GM21515 (cell line): Measurements from ENCODE around the gene HJURP.

Source experiments
- ATAC-seq: cut with Tn5 transposase; IDR thresholded peaks from one replicate; pipeline ENCODE4 v1.9.1; 2021; ENCODE audit not compliant: unreplicated experiment

HJURP gene

GRCh38 chr2:233848276-233848675 lies 6.1 kb downstream of the HJURP start:
- ATAC-seq, result no peak

- ATAC-seq, result no peak
Measured at GRCh38 chr2:233847248-233847898, 7.0 kb downstream of the HJURP start.

DNA sequence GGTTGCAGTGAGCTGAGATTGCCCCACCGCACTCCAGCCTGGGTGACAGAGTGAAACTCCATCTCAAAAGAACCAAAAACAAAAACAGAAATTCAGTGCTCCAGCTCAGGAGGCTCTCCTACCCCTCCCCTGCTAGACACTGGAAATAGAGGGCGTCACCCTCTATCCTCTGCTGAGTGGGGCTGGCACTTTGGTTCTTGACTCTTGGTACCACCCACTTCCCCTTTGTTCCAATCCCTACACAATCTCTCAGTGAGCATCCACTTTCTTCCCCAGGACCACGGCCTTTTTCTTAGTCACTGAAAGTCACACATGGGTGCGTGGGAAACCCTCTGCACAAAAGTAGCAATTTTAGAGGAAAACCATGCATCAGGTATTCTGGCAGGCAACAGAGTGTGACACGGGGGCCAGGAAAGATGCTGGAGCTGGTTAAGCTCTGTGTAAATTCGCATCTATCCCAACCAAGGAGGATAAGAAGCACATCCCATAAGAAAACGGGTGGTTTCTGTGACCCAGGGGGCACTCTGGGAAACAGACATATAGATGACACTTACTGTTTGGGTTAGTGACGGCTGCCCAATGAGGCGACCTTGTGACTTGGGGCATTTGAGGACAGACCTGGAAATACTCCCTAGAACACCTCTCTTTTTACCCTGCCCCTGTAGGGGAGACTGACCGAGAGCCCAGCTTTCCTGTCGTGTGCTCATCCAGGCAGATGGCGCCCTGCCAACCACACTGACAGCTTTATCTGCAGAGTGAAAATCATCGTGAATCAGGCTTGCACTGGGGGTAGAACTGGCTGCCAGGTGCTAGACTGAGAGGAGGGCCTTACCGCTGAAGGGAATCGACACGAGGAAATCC lies 7.7 kb downstream of the HJURP start:
- ATAC-seq, result no peak

DNA sequence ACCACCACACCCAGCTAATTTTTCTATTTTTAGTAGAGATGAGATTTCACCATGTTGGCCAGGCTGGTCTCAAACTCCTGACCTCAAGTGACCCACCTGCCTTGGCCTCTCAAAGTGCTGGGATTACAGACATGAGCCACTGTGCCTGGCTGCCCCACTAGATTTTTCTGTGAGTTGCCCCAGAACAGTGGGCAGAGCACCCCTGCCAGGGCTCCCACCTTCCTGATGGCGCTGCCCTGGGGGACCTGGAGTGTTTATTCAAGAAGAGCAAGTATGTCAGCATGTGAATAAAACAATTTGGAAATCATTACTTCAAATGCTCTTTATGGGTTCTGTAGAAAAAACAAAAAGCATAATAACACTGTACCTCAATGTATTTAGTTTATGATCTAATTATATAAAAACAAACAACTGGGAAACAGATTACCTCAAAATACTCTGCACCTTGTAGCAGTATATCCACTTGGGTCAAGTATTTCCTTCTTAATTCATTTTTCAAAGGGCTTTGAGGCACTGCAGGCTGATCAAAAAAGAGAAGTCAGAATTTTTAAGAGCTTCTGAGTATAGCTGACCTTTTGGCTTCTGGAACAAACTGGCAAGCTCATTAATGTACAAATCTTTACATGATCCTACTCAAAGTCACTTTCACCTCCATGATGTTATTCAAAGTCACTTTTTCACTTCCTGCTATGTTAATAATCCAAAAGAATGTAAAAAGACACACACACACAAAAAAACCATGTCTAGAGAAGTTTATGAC lies 8.9 kb downstream of the HJURP start:
- ATAC-seq, result no peak

DNA sequence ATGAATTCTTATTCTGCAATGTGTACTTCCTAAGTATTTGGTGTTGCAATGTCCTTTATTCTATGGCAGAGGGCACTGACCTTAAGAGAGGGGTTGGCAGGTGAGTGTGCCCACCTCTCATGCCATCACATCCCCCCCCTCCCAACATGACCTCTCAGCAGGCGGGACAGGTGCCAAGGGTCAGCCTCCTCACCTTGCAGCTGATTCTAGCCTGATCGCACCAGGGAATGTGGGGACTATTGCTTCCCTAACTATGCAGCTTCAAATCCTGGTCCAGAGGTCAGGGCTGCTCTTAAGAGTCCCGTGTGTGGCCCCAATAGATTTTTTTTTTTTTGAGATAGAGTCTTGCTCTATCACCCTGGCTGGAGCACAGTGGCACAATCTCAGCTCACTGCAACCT lies 9.5 kb downstream of the HJURP start:
- ATAC-seq, result no peak

DNA sequence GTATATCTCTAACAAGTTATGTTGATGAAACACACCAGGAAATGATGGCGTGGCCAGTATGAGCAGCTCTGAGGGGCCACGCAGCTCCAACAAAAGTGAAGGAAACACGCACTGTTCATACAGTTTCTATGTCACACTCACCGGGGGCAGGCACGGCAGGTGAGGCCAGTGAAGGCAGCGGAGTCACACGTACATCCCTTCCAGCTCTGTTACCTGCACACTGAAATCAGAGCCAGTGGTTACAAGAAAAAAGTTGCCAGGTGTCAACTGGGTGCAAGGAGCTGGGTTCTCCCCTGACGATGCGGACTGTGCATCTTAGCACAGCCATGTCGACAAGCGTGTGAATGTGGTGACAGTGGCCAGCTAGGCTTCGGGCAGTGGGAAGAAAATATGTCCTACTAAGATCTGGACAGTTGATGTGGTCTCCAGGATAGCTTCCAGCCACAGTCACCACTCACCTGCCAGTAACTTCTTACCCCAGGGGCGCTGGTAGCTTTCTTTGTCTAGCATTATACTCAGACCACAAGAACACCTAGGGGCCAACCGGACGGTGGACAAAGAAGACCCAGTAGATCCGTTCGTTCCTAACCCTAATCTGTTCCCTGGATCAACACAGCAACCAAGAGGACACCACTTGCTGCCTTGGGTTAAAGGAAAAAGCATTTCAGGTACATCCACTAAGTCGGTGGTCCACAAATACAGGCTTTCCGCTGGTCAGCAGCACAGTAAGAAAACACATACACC lies 10.1 kb downstream of the HJURP start:
- no peak for ATAC-seq

- no peak for ATAC-seq
Measured at GRCh38 chr2:233841183-233841582, 13.2 kb downstream of the HJURP start.

DNA sequence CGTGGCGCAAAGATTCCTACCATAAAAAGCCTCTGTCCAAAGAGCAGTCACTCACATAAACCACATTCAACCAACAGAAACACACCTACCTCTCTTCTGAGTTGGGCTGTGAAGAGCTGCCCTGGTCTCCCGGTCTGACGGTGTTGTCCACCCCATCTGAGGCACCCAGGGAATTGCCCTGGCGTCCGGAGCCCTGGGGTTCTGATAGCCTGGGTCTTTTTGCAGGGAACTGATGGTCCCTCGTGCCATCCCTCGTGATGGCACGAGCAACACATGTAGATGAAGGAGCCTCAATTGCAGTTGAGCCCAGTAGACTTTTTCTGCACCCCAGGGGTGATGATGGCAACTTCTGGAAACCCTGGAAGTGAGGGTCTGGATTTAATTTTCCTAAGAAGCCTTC lies 13.8 kb downstream of the HJURP start:
- ATAC-seq, result no peak

GRCh38 chr2:233839447-233839820 lies 14.9 kb downstream of the HJURP start:
- no peak for ATAC-seq

DNA sequence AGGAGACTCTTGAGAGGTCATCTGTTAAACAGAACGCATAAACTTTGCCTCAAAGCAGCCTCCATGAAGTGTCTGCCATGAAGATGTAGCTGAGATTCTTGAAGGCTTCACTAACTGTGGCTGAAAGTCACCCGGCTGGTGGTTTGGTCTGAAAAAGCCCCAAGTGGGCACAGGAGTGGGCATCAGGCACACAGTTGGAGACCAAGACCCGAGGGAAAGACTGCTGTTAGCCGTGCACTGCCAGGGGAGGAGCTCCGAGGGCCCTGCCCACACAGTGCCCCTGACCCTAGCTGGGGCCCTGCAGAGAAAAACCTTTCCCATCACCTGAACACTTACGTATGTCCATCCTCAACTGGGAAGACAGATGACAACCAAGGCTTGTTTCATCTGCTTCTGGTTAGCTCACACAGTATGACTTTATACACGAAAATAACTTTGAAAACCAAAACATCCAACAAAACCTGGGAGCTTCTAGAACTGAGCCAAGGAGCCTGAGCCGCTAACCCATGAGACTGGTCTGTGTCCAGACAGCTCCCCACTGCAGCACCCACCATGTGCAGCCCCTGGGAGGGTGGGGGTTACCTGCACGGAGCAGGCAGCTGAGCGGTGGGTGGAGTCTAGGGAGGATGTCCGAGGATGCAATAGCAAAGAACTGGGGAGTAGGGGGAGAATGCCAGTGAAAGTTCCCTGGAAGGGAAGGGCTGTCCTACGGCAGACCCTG lies 15.4 kb downstream of the HJURP start:
- no peak for ATAC-seq

DNA sequence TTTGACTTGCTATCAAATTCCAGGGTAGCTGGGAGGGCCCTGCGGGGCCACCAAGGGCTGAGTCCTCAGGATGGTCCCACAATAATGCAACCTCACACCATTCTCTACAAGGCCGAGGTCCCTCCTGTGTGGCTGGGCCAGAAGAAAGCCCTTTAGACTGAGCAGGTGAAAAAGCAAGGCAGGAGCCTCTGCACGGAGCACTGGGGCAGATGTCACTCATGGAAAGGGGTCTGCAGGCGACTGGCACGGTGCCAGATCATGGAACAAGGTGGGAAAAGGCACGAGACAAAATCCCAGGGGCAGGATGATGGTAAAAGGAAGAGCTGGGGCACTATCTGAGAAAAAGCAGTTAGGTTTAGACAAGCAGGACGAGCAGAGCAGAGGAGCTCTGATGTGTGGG lies 16.1 kb downstream of the HJURP start:
- no peak for ATAC-seq

- no peak for ATAC-seq
Measured at GRCh38 chr2:233837694-233838229, 16.6 kb downstream of the HJURP start.

DNA sequence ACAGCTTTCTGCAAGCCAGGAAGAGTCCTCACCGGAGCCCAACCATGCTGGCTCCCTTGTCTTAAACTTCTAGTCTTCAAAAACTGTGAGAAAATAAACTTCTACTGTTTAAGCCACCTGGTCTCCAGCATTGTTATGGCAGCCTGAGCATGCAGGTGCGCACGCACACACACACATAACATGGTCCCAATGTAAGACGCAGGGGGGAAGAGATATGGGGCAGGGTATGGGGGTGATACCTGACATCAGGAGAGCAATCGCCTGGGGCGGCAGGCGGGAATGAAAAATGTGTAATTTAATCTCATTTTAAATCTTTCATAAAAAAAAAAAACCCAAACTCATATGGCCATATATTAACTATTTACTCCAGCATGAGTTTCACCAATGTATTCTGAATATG lies 18.0 kb downstream of the HJURP start:
- ATAC-seq, result no peak

DNA sequence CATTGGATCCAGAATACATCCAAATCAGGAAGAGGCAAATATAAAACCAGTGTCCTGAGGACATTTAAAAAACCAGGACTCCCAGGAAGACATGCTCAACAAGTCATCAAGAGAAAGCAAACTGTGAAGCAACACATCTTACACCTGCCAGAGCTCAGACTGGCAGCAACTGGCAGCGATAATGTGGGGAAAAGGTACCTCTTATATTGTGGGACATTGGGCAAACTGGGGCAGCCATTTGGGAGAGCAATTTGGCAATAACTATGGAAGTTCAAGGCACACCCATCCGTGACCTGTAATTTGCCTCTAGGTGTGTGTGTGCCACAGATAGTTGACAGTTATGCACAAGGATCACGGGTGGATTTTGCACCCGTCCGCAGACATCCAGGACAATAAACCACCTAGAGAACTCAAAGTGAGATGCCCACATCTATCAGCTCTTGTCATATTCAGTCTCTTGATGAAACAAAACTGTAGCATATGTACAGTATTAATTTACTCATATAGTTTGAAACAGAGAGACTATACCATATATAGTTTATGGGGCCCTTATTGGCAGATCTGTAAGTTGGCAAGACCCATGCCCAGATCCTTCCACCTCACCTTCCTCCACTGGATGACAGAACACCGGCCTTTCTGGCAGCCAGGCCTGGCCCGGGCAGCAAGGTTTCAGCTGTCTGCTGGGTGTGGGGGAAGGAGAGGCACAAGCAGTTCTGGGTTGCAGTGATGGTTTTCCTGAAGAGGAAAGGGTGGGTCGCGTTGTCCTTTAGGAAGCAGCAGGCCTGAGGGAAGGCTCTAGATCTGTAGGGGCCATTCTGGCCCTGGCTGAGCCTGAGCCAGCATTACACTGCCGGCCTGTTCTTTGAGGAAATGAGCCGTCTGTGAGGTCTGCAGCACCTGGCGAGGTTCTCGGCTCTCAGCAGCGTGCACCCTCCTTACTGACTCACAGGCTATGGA lies 18.8 kb downstream of the HJURP start:
- no peak for ATAC-seq

DNA sequence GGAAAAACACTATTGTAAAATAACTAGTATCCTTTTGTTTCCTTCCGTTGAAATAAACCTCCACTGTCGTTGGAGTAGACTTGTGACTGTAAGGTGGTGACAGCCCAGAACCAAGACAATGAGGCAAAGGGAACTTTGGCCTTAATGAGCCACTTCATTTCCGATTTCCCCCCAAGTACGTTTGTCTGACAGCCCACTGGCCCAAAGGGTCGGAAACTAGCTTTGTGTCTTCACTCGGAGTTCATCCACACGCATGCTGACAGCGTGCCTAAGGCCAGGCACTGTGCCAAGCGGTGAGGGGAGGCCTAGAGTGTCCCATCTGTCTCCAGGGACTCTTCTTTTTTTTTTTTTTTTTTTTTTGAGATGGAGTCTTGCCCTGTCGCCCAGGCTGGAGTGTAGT lies 21.0 kb downstream of the HJURP start:
- ATAC-seq, result no peak

DNA sequence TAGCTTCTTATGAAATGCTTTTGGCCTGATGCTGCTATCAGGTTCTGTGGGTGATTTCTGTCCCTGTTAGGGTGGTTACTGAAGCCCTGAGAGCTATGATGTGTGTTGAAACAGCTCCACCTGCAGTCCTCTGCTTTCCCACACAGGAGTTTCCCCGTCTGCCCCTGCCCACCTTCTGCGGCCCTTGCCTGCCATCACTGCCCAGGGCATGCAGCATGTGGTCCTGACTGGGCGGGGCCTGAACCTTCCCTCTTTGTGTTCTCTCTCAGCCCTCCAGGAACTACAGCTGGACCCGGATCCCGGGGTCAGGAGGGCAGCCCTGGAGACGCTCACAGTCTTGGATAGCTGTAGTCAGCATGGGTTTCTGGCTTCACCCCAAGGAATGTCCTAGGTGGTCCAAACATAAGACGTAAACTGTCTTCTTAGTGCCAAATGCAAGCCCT lies 21.4 kb downstream of the HJURP start:
- ATAC-seq, result no peak

DNA sequence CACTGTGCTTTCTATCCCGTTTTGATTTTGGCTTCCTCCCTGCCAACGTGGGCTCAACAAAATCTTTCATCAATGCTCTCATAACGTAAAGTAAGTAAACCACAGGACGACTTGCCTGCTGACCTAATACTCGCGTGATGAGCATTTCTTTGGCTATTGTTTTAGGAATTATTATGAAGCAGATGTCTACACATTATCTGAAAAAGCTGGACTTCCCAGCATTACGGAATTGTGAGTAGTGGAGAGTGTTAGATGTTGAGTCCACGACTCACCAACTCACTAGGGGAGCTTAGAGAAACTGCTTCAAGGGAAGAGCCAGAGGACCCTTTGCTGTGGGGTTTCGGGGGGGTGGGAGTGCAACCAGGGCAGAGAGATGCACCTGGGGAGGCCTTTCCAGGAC lies 21.9 kb downstream of the HJURP start:
- ATAC-seq, result no peak

- no peak for ATAC-seq
Measured at GRCh38 chr2:233831861-233832260, 22.5 kb downstream of the HJURP start.
